Body of pancreas (tissue), 4 donors: ENCODE results near the gene MSI2. TPM values are rescaled to one million over a fixed set of nuclear protein-coding genes. Genes with fewer than 3 reads are reported as not detected.

Experiments
- ATAC-seq: fragments of 150-250 bp; one replicate; pipeline ENCODE4 v1.9.1; 2016
- DNase-seq, 4 donors: peaks; one replicate each; pipeline ENCODE4 v3.0.0-alpha.2; 2019
- H3K27ac ChIP-seq, 4 donors: fragments of 200-600 bp; sonication (generic); 1 replicate in 3 of 4; 2 replicates in 1 of 4; pipeline versions ENCODE4 v1.5.1 to v1.6.1; 2016 to 2019; ENCODE audit warnings: mild to moderate bottlenecking in 1 of 4, mixed read lengths in 1 of 4, moderate library complexity in 1 of 4
- H3K27me3 ChIP-seq, 2 donors: fragments of 200-600 bp; sonication (generic); one replicate each; pipeline ENCODE4 v1.6.0; 2016; ENCODE audit warnings: mild to moderate bottlenecking in 1 of 2
- H3K36me3 ChIP-seq, 2 donors: fragments of 200-600 bp; sonication (generic); replicated peaks in 1 of 2; 2 replicates each; pipeline ENCODE4 v1.5.1; 2016; ENCODE audit warnings: low read depth in 2 of 2; ENCODE audit not compliant: insufficient read depth in 1 of 2
- H3K4me1 ChIP-seq: fragments of 200-600 bp; sonication (generic); one replicate; pipeline ENCODE4 v1.6.0; 2016
- H3K4me3 ChIP-seq, 2 donors: fragments of 200-600 bp; sonication (generic); 1 replicate in 1 of 2; 2 replicates in 1 of 2; pipeline ENCODE4 v1.5.1; 2016 to 2019
- H3K9me3 ChIP-seq, 3 donors: fragments of 200-600 bp; sonication (generic); 1 replicate in 2 of 3; 2 replicates in 1 of 3; pipeline ENCODE4 v1.5.1; 2016
- CTCF ChIP-seq, 7 experiments: fragments of 450-650 bp in 4 of 7; fragments of 200-600 bp in 3 of 7; sonication (generic) in 3 of 7; IDR thresholded peaks; one replicate each; pipeline ENCODE4 v1.5.1; 2016 to 2019; ENCODE audit warnings: antibody characterized with exemption in 7 of 7
- POLR2A ChIP-seq, 3 donors: fragments of 450-650 bp; IDR thresholded peaks; one replicate each; pipeline ENCODE4 v1.6.1; 2016; ENCODE audit warnings: antibody characterized with exemption in 3 of 3, mild to moderate bottlenecking in 2 of 3
- WGBS, 2 donors: methylation state at CpG; one replicate each; pipeline ENCODE4 v1.1.5; 2017; 5-methylcytosine and 5-hydroxymethylcytosine counted together
- intact Hi-C: fragments of 100-400 bp; cut with DNase I; formaldehyde crosslinking; loops from one replicate; pipeline ENCODE4 v1.15.1; 2023
- total RNA-seq, 2 donors: library from RNA; depleted of rRNA; stranded (reverse); fragments of >200 nt; gene quantifications; one replicate each; pipeline ENCODE4 v1.1.0, GENCODE V29; 2016

The MSI2 gene
- total RNA-seq, 2 donors from 2014 or later, result 21.1 to 28.5 TPM

GRCh38 chr17:57457188-57457587, 200.9 kb downstream of the MSI2 start:
- Histone ChIP-seq H3K9me3 (no peaks in the 10 kb centered on the region), H3K4me3 (no peak overlapping the region), H3K4me1 (peaks cover 7% of the 10 kb centered on the region), H3K27me3 (no peaks in the 10 kb centered on the region), H3K36me3 (no peaks in the 10 kb centered on the region), H3K27ac (no peak overlapping the region)
- intact Hi-C loops, result no loop called here
- DNase-seq (no peak), ATAC-seq (no peak)
- TF ChIP-seq POLR2A (IDR thresholded peaks at IDR 0.05), result no peak
- TF ChIP-seq CTCF (IDR thresholded peaks at IDR 0.05), result no peak
- WGBS, 2 donors, result 92 to 100% methylated on average over 2 of the region's 2 CpGs

GRCh38 chr17:57458718-57459285, 202.5 kb downstream of the MSI2 start:
- no peak for TF ChIP-seq POLR2A (IDR thresholded peaks at IDR 0.05)
- TF ChIP-seq CTCF (IDR thresholded peaks at IDR 0.05), result no peak
- WGBS, 2 donors, result 88 to 92% methylated on average over 9 of the region's 9 CpGs
- no peak overlapping the region for H3K4me3 ChIP-seq
- DNase-seq, result peak in 1 of 4 donors; percentile 26
- ATAC-seq, result no peak
- H3K4me1 ChIP-seq, result peaks cover 14% of the 10 kb centered on the region
- intact Hi-C loops, result no loop called here
- no peak overlapping the region for H3K27ac ChIP-seq
- H3K27me3 ChIP-seq, result no peaks in the 10 kb centered on the region
- no peaks in the 10 kb centered on the region for H3K9me3 ChIP-seq
- H3K36me3 ChIP-seq, result no peaks in the 10 kb centered on the region

GRCh38 chr17:57459286-57459915, 203.1 kb downstream of the MSI2 start:
- WGBS, 2 donors, result 82 to 86% methylated on average over 12 of the region's 12 CpGs
- TF ChIP-seq CTCF (IDR thresholded peaks at IDR 0.05), result no peak
- TF ChIP-seq POLR2A (IDR thresholded peaks at IDR 0.05), result no peak
- no peak for ATAC-seq

GRCh38 chr17:57461082-57461481, 204.8 kb downstream of the MSI2 start:
- DNase-seq (no peak), ATAC-seq (no peak)
- intact Hi-C loops, result no loop called here
- TF ChIP-seq POLR2A (IDR thresholded peaks at IDR 0.05) (no peak), CTCF (IDR thresholded peaks at IDR 0.05) (no peak)
- H3K27me3 ChIP-seq, result no peaks in the 10 kb centered on the region
- no peak overlapping the region for H3K27ac ChIP-seq
- no peaks in the 10 kb centered on the region for H3K36me3 ChIP-seq
- H3K4me3 ChIP-seq, result no peak overlapping the region
- H3K9me3 ChIP-seq, result no peaks in the 10 kb centered on the region
- H3K4me1 ChIP-seq, result peaks cover 14% of the 10 kb centered on the region
- 59 to 81% methylated on average over 6 of the region's 6 CpGs for WGBS, 2 donors

More at GRCh38 chr17:57459286-57459915, 203.1 kb downstream of the MSI2 start:
- intact Hi-C loops, result no loop called here
- no peak overlapping the region for H3K4me3 ChIP-seq
- H3K27ac ChIP-seq, result no peak overlapping the region
- H3K9me3 ChIP-seq, result no peaks in the 10 kb centered on the region
- peaks cover 14% of the 10 kb centered on the region for H3K4me1 ChIP-seq
- no peak for DNase-seq
- no peaks in the 10 kb centered on the region for H3K36me3 ChIP-seq
- H3K27me3 ChIP-seq, result no peaks in the 10 kb centered on the region
